ENCODE data around the gene RBM15B.
A peak's percentile ranks its signal among the peaks of the same experiment; 100 is the strongest.
"Not testable (repeated sequence)": the region's sequence is repeated elsewhere in the genome, so short reads cannot be mapped to it uniquely, and the experiment has no call there.

Gene RBM15B, protein sequence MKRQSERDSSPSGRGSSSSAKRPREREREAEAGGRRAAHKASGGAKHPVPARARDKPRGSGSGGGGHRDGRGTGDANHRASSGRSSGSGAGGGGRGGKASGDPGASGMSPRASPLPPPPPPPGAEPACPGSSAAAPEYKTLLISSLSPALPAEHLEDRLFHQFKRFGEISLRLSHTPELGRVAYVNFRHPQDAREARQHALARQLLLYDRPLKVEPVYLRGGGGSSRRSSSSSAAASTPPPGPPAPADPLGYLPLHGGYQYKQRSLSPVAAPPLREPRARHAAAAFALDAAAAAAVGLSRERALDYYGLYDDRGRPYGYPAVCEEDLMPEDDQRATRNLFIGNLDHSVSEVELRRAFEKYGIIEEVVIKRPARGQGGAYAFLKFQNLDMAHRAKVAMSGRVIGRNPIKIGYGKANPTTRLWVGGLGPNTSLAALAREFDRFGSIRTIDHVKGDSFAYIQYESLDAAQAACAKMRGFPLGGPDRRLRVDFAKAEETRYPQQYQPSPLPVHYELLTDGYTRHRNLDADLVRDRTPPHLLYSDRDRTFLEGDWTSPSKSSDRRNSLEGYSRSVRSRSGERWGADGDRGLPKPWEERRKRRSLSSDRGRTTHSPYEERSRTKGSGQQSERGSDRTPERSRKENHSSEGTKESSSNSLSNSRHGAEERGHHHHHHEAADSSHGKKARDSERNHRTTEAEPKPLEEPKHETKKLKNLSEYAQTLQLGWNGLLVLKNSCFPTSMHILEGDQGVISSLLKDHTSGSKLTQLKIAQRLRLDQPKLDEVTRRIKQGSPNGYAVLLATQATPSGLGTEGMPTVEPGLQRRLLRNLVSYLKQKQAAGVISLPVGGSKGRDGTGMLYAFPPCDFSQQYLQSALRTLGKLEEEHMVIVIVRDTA

DNA sequence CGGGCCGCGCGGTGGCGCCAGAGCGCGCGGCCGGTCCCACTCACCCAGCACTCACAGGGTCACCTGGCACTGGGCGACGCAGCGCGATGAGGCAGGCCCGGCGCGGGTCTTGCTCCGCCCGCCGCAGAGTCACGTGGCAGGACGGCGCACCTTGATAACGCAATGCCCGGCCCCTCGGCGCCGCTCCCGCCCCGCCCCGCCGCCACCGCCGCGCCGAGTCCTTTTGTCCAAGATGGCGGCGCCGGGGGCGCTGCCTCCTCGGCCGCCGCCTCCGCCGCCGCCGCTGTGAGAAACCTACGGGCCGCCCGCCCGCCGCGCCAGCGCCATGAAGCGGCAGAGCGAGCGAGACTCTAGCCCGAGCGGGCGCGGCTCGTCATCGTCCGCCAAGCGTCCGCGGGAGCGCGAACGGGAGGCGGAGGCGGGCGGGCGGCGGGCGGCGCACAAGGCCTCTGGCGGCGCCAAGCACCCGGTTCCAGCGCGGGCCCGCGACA is at the start of gene RBM15B:
TSS of gene RBM15B (plus strand) at position 211 of the 491 bp plus-strand sequence. CDS start at position 326, 115 bp downstream.
- DNase-seq (ENCODE audit: low read depth) = peak; percentile 90

- DNase-seq (ENCODE audit: low read depth) = no peak
Measured at GRCh38 chr3:51343918-51344687, 47.0 kb upstream of the RBM15B start.

DNA sequence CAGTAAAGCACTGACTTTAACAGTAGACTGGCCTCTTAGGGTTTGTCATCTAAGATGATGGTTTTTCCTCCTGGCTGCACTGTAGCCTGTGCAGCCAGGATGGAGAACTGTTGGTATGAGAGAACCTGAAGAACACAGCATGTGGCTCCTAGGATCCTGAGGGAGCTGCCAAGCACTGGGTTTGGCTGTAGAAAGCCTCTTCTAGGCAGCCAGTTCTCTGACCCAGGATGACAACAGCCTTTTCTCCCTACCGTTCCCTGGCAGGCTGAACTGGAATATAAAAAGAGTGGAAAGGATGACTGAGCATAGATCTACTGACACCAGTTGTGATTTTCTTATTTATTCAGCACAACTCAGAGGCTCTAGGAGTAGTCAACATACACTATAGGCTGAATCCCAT is 40.3 kb upstream of the RBM15B start:
- no peak for DNase-seq (ENCODE audit: low read depth)

DNA sequence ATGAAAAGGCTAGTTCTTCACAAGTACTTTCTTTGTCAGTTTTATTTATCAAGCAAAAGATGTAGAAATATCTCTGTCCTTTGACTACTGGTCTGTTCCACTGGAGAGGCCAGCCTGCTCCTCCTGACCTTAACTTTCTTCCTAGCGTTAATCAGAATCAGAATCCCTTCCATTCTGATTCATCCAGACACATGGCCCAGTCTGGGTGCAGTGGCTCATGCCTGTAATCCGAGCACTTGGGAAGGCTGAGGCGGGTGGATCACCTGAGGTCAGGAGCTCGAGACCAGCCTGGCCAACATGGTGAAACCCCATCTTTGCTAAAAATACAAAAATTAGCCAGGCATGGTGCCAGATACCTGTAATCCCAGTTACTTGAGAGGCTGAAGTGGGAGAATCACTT is 38.0 kb upstream of the RBM15B start:
- DNase-seq (ENCODE audit: low read depth) = no peak

GRCh38 chr3:51353691-51354090 is 37.4 kb upstream of the RBM15B start:
- peak; percentile 59 for DNase-seq (ENCODE audit: low read depth)

DNA sequence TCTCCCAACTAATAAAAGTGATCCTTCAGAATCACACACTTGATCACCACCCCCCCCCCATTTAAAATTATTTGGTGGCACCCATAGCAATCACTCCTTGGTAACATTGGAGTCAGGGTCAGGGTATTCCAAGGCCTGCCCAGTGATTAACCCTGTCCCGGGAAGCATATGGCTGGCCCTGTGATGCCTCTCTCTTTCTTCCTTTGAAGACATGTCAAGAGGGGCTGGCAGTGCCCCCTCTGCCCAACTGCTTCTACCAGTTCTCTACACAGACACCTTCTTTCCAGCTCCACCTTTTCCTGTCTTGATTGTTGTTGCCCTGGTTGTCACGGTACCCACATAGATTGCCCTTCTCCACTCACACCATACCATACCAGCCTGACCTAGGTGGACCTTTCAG is 36.9 kb upstream of the RBM15B start:
- DNase-seq (ENCODE audit: low read depth) = no peak

- no peak for DNase-seq (ENCODE audit: low read depth)
Measured at GRCh38 chr3:51354731-51355615, 36.1 kb upstream of the RBM15B start.

- DNase-seq (ENCODE audit: low read depth) = no peak
Measured at GRCh38 chr3:51355891-51356578, 35.0 kb upstream of the RBM15B start.

DNA sequence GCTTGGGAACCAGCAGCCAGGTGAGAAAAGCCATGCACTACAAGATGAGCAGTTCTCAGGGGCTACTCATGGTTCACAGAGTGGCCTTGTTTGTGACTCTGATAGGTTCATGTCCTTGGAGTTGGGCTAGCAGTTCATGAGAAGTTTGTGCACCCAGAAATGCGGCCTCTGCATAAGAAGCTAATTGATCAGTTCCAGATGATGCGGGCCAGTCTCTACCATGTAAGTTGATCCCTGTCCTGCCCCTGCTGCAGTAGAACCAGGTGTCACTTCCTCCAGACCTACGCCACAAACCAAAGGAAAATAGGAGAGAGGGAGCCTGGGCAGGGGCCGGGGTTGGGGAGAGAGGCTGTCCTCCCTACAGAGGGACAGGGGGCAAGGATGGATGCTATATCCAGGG is 33.2 kb upstream of the RBM15B start:
- DNase-seq (ENCODE audit: low read depth) = no peak

GRCh38 chr3:51358981-51359380 is 32.1 kb upstream of the RBM15B start:
- no peak for DNase-seq (ENCODE audit: low read depth)

- no peak for DNase-seq (ENCODE audit: low read depth)
Measured at GRCh38 chr3:51360806-51361205, 30.3 kb upstream of the RBM15B start.

GRCh38 chr3:51361746-51362145 is 29.3 kb upstream of the RBM15B start:
- DNase-seq (ENCODE audit: low read depth) = no peak

- DNase-seq (ENCODE audit: low read depth) = no peak
Measured at GRCh38 chr3:51362476-51362875, 28.6 kb upstream of the RBM15B start.

DNA sequence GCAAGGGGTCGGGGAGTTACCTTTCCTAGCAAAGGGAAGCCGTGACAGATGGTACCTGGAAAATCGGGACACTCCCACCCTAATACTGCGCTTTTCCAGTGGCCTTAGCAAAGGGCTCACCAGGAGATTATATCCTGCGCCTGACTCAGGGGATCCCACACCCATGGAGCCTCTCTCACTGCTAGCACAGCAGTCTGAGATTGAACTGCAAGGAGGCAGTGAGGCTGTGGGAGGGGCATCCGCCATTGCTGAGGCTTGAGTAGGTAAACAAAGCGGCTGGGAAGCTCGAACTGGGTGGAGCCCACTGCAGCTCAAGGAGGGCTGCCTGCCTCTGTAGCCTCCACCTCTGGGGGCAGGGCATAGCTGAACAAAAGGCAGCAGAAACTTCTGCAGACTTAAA is 22.8 kb upstream of the RBM15B start:
- DNase-seq (ENCODE audit: low read depth) = not testable (repeated sequence)

DNA sequence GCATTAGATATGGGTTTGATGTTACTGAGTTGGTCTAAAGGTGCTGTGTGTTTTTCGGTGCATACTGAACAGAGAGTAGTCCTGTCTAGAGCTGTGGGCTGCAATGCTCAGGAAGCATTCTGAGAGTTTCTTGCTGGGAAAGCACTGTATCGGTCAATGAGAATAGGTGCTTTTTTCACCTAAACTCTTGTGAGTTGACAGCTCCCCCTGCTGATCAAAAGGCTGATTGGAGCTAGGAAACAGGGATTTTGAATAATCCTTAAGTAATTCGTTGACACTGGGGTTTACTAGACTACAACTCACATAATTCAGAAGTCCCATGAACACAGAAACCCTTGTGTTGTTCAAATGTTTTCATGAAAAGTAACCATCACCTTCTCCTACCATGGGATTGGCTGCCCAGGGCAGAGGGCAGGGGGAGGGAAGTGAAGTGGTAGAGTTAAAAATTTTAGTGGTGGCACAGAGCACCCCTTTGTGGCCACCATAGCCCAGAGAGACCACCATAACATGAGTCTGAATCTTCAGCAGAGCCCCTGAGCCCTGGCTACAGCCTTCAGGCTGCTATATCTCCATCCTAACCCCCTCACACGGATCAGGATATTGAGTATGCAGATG is 19.0 kb upstream of the RBM15B start:
- no peak for DNase-seq (ENCODE audit: low read depth)

- no peak for DNase-seq (ENCODE audit: low read depth)
Measured at GRCh38 chr3:51373658-51374421, 17.2 kb upstream of the RBM15B start.

DNA sequence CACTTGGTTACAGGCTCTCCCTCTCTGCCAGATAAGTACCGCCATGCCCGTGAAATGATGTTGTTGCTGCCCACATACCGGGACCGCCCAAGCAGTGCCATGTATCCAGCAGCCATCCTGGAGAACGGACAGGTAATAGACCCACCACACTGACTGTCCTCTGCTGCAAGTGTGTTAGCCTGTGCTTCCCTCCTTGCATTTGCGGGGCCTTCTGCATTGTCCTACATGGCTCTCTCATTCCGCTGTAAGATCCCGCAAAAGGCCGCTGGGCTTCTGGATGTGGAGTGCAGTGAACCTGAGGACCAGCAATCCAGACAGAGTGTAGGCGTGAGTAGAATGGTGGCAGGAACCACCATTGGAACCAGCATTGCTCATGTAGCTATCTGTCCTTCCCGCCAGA is 16.6 kb upstream of the RBM15B start:
- no peak for DNase-seq (ENCODE audit: low read depth)

GRCh38 chr3:51375136-51375535 is 15.9 kb upstream of the RBM15B start:
- DNase-seq (ENCODE audit: low read depth) = no peak

GRCh38 chr3:51375571-51375970 is 15.5 kb upstream of the RBM15B start:
- DNase-seq (ENCODE audit: low read depth) = no peak

Data from CMK (cell line).